ENCODE measurements around the gene LRMDA.

The LRMDA gene

DNA sequence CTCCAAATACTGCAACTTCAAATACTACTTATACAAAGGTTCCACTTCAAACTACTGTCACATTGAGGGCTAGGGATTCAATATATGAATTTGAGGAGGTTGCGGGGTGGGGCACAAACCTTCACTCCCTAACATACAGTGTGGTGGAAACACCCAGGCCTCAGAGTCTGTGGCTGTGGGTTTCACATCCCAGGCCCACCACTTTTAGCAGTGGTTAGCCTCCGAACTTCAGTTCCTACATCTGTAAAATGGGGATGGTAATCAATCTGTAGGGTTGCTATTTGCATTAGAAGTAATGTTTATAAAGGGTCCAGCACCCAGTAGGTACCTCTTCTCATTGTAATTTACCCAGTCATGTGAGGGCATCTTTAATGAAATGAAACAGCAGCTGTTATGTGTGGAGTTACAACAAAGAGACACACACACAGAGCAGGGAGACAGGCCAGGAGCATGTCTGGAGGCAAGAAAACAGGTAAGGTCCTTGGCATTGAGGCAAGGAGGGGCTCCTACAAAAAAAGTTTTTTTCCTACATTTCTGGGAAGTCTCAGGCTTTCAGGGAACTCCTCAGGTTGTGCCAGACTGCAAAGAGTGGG, 570.9 kb downstream of the LRMDA start:
- no peaks in the 10 kb centered on the region for H3K27me3 Mint-ChIP-seq
- no peak overlapping the region for H3K4me3 Mint-ChIP-seq
- no peaks in the 10 kb centered on the region for H3K9me3 Mint-ChIP-seq
- intact Hi-C loops (cut with micrococcal nuclease) = no loop called here
- H3K36me3 Mint-ChIP-seq (ENCODE audit: low read depth) = no peaks in the 10 kb centered on the region
- no peaks in the 10 kb centered on the region for H3K4me1 Mint-ChIP-seq (ENCODE audit: low read depth)
- no peak overlapping the region for H3K27ac Mint-ChIP-seq

DNA sequence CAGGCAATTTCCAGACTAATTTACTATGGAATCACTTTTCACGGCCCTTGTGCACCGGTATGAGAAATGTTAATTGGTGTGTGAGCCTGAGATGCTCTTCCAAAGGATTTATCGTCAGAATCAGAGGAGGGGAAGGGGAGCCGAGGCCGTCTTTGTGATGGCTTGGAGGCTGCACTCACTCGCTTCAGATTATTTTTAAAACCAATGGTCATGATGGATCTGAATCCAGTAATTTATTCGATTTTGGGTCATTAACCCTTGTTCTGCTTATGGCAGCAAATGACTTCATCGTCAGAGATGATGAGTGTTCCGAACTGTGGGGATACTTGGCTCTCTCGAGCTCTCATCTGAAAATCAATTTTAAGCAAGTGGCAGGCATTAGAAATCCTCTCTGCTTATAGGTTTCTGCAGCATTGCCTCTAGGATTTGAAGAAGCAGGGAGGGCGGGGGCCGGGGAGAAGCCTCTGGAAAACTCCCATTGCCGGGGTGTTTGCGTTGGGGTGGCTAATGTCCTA, 576.3 kb downstream of the LRMDA start:
- Mint-ChIP-seq H3K4me3 (no peak overlapping the region), H3K36me3 (ENCODE audit: low read depth) (no peaks in the 10 kb centered on the region), H3K4me1 (ENCODE audit: low read depth) (no peaks in the 10 kb centered on the region), H3K27ac (no peak overlapping the region), H3K9me3 (no peaks in the 10 kb centered on the region), H3K27me3 (no peaks in the 10 kb centered on the region)
- intact Hi-C loops (cut with micrococcal nuclease) = no loop called here

DNA sequence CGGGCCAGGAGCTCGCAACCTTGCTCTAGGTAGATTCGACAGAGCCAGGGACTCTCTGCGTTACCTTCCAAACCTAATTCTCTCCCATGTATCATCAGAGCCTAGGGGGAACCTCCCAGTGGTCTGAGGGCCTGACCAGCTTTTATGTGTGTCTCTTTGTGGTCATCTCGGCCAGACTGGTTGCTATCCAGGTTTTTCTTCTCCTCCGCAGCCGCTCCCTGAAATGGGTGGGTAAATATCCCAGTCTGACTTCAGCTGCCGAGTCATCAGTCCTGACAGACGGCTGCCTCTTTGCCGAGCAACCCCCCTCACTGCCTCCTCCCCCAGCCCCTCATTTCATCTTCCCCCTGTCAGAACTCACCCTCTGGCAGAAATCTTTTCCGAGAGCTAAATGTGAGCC, 578.1 kb downstream of the LRMDA start:
- H3K4me3 Mint-ChIP-seq = no peak overlapping the region
- H3K36me3 Mint-ChIP-seq (ENCODE audit: low read depth) = no peaks in the 10 kb centered on the region
- intact Hi-C loops (cut with micrococcal nuclease) = no loop called here
- H3K4me1 Mint-ChIP-seq (ENCODE audit: low read depth) = peaks cover 6% of the 10 kb centered on the region
- H3K27ac Mint-ChIP-seq = no peak overlapping the region
- no peaks in the 10 kb centered on the region for H3K9me3 Mint-ChIP-seq
- no peaks in the 10 kb centered on the region for H3K27me3 Mint-ChIP-seq

DNA sequence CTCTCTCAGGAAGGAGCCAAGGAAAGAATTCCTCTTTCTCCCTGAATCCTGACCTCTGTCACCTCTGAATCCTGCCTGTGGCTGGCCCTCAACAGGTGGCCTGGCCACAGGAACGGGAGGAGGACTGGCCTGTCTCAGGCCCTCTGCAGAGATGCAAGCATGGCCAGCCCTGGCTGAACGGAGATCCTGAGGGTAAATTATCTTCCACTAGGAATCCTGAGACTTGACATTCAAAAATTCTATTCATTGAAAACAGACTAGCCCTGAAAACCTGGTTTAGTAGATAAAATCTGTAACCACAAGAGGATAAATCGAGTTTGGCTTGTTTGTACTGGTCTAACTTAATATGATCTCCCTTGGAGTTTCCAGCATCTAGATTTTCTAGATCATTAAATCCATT, 579.3 kb downstream of the LRMDA start:
- Mint-ChIP-seq H3K9me3 (no peaks in the 10 kb centered on the region), H3K36me3 (ENCODE audit: low read depth) (no peaks in the 10 kb centered on the region), H3K27me3 (no peaks in the 10 kb centered on the region), H3K4me3 (no peak overlapping the region), H3K4me1 (ENCODE audit: low read depth) (peaks cover 6% of the 10 kb centered on the region), H3K27ac (no peak overlapping the region)
- intact Hi-C loops (cut with micrococcal nuclease) = no loop called here

DNA sequence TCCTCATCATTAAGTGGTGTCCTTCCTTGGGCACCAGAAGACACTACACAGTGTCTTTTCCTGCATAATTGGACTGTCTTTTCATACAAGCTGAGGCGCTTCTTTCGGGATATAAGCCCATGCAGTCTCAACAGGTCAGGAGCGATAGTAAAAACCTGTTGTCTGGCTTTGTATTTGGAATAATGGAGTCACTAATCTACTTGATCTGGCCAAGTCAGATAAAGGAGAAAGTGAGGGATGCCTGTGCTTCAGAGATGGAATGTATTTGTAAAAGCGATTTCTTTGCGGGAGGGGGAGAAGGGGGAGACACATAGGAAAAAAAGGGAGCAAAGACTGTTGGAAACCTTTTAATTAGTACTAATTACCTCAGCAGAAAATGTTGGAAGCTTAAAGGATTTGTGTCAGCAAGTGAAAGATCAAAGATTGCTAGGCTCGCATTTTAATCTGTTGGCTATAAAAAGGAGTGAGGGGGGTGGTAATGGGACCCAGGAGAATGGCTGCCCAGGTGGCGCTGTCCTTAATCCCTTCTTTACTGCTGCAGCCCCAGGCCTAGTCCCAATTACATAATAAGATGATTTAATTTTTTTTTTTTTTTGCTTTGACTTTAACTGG, 581.4 kb downstream of the LRMDA start:
- H3K27me3 Mint-ChIP-seq = no peaks in the 10 kb centered on the region
- H3K9me3 Mint-ChIP-seq = no peaks in the 10 kb centered on the region
- intact Hi-C loops (cut with micrococcal nuclease) = no loop called here
- no peaks in the 10 kb centered on the region for H3K36me3 Mint-ChIP-seq (ENCODE audit: low read depth)
- peaks cover 6% of the 10 kb centered on the region for H3K4me1 Mint-ChIP-seq (ENCODE audit: low read depth)
- H3K4me3 Mint-ChIP-seq = no peak overlapping the region
- no peak overlapping the region for H3K27ac Mint-ChIP-seq

DNA sequence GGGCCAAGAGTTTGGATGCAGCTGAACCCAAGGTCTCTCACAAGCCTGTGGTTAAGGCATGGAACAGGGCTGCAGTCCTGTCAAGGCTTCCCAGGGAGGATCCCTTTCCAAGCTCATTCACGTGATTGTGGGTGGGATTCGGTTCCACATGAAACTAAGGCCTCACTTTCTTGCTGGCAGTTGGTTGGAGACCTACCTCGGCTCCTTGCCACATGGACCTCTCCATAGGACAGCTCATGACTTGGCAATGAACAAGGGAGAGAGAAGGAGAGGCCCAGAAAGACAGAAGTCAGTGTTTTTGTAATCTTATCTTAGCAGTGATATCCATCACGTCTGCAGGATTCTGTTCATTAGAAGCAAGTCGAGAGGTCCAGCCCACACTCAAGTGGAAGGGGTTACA, 583.8 kb downstream of the LRMDA start:
- no peaks in the 10 kb centered on the region for H3K36me3 Mint-ChIP-seq (ENCODE audit: low read depth)
- no peak overlapping the region for H3K4me3 Mint-ChIP-seq
- H3K9me3 Mint-ChIP-seq = no peaks in the 10 kb centered on the region
- peaks cover 6% of the 10 kb centered on the region for H3K4me1 Mint-ChIP-seq (ENCODE audit: low read depth)
- intact Hi-C loops (cut with micrococcal nuclease) = no loop called here
- no peak overlapping the region for H3K27ac Mint-ChIP-seq
- H3K27me3 Mint-ChIP-seq = no peaks in the 10 kb centered on the region

DNA sequence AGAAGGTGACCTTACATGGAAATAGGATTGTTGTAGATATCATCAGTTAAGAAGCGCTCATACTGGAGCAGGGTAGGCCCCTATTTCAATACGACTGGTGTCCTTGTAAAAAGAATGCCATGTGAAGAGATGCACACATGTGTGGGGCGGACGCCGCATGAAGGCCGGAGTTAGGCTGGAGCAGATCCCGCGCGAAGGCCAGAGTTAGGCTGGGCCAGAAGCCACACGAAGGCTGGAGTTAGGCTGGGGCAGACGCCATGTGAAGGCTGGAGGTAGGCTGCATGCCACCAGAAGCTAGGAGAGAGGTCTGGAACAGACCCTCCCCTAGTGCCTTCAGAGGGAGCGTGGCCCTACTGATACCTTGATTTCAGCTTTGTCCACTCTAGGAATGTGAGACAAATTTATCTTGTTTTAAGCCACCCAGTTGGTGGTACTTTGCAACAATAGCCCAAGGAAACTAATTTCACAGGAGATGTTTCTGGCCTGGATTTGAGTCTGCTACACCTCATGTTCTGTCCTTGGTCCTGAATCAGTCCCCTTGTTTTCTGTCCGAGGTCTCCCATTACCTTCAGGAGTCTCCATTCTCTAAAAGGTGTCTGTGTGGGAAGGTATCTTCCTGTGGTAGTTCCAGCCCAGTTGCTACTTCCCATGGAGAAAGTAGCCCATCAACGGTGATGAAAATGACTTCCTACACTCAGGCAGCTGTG, 585.8 kb downstream of the LRMDA start:
- Mint-ChIP-seq H3K9me3 (no peaks in the 10 kb centered on the region), H3K4me1 (ENCODE audit: low read depth) (peaks cover 6% of the 10 kb centered on the region)

DNA sequence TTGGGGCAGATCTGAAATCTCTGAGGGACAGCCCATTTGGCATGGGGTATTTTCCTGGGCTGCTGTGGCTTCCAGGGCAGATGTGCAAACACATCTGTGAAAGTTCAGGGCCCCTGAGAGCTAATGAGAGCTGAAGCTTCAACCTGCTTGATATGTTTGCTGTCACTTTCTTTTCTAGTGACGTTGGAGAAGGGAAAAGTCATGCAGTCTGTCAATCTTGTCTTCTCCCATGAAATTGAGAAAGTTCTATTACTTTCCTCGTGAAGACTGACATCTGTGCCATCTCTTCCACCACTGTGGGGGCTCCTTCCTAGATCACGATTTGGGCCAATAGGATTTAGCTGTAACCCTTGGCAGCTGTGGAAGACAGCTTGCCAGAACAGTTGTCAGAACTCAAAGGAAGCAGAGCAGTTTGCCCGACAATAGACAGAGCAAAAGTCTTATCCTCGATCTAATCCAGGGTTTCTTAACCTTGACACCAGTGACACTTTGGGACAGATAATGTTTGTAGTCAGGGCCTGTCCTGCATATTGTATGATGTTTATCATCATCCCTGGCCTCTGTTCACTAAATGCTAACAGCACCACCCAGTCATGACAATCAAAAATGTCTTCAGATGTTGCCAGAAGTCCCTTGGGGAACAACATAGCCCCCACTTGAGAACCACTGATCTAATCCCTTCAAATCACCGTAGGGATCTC, 586.5 kb downstream of the LRMDA start:
- Mint-ChIP-seq H3K4me1 (ENCODE audit: low read depth) (peaks cover 6% of the 10 kb centered on the region), H3K9me3 (no peaks in the 10 kb centered on the region), H3K27ac (no peak overlapping the region), H3K4me3 (no peak overlapping the region), H3K36me3 (ENCODE audit: low read depth) (no peaks in the 10 kb centered on the region), H3K27me3 (no peaks in the 10 kb centered on the region)
- intact Hi-C loops (cut with micrococcal nuclease) = no loop called here

More for the DNA sequence above, 585.8 kb downstream of the LRMDA start:
- H3K36me3 Mint-ChIP-seq (ENCODE audit: low read depth) = no peaks in the 10 kb centered on the region
- H3K27me3 Mint-ChIP-seq = no peaks in the 10 kb centered on the region
- no peak overlapping the region for H3K4me3 Mint-ChIP-seq
- intact Hi-C loops (cut with micrococcal nuclease) = no loop called here
- H3K27ac Mint-ChIP-seq = no peak overlapping the region

DNA sequence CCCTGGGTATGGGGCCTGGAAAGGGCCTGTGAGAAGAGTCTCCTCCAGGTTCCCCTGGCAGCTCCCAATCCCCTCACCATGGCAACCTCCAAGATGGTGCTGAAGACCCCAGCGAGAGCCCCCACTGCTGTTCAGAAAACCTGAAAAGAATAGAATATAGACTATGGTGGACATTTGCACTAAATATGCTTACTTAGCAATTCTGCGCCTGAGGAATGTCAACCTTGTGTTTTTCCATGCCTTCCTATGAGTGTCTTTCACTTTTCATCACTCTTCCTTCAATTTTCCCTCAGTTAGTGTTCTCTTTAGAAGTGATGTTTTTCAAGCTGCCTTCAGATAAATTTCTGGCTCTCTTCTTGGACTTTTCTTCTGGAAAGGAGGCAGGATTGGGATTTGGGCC, 589.2 kb downstream of the LRMDA start:
- Mint-ChIP-seq H3K4me1 (ENCODE audit: low read depth) (no peaks in the 10 kb centered on the region), H3K27ac (no peak overlapping the region), H3K27me3 (no peaks in the 10 kb centered on the region), H3K4me3 (no peak overlapping the region), H3K36me3 (ENCODE audit: low read depth) (no peaks in the 10 kb centered on the region), H3K9me3 (no peaks in the 10 kb centered on the region)
- intact Hi-C loops (cut with micrococcal nuclease) = no loop called here

DNA sequence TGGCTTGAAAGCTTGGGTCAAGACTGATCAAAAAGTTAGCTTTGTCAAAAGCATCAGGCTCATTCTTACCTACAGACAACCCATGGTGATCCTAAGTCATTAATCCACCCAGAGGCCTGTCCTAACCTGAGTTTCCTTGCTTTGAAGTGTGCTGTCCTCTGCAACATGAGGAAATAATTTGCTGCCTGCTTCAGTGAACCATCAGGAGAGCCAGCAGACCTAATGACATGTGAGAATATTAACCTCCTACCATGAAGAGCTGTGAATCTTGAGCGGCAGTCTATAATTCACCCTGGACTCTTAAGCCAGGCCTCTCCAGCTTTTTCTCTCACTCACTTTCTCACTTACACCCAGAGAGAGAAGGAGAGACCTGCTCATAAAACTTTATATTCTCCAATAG, 590.0 kb downstream of the LRMDA start:
- Mint-ChIP-seq H3K4me3 (no peak overlapping the region), H3K4me1 (ENCODE audit: low read depth) (no peaks in the 10 kb centered on the region), H3K27me3 (no peaks in the 10 kb centered on the region), H3K27ac (no peak overlapping the region), H3K36me3 (ENCODE audit: low read depth) (no peaks in the 10 kb centered on the region), H3K9me3 (no peaks in the 10 kb centered on the region)
- intact Hi-C loops (cut with micrococcal nuclease) = no loop called here

DNA sequence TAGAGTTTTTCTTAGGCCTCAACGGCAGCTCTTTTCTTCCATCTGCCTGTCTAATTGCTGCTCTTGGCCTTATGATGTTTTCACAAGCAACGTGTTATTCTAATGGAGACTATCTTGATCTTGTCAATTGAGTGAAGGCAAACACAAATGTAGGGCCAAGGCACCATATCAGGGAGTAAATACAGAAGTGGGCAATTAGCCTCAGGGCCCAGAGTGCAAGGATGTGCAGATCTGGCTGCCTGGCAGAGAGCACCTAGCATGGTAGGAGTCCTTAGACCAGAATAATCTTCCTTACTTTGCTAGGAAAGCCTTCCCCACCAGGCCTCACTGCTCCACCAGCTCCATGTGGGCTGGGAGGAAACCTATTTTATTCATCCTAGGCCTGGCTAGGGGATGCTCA, 590.9 kb downstream of the LRMDA start:
- Mint-ChIP-seq H3K4me3 (no peak overlapping the region), H3K4me1 (ENCODE audit: low read depth) (no peaks in the 10 kb centered on the region), H3K27me3 (no peaks in the 10 kb centered on the region), H3K9me3 (no peaks in the 10 kb centered on the region), H3K27ac (no peak overlapping the region), H3K36me3 (ENCODE audit: low read depth) (no peaks in the 10 kb centered on the region)
- intact Hi-C loops (cut with micrococcal nuclease) = no loop called here

DNA sequence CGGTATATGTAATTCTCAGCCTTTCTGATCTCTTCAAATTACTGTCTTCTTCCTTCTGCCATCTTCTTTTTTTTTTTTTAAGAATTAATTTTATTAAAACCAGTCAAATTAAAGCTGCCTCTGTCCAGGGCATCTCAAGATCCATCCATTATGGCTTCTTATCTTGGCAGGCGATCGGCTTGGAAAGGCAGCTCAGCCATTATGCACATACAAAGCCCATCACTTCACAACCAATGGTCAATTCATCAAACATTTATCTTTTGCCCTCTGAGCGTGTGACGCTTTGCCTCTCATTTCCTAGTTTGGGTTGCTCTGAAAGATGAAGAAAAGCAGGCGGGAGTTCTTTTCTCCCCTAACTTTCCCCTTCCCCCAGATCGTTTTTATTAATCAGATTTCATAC, 591.6 kb downstream of the LRMDA start:
- no peaks in the 10 kb centered on the region for H3K27me3 Mint-ChIP-seq

DNA sequence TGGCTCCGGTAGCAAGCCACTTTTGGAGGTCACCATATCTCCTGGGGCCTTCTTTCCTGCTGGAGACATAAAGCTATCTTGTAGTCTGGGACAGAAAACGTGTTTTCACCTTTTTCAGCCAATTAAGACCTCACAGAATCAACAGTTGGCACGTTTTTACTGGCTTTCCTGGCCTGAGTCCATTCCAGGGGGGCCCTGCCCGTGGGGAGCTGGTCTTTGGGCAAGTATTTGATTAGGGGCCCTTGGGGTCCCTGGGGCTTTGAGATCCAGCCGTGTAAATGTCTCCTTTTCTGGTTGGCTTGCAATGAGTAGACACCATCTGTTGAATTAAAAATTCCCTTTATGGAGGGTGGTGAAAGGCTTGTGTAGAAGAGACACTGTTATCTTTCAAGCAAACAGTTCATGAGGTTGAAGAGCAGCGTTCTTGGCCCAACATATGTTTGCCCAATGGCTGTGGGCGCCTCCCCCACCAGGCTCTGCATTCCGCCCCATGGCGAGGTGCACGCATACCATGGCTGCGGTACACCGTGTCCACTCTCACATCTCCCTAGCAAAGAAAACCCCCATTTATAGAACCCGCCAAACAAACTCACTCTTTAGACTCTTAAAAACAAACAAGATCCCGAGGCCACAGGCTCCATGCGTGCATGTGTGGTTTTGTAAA, 593.2 kb downstream of the LRMDA start:
- Mint-ChIP-seq H3K27ac (no peak overlapping the region), H3K4me3 (no peak overlapping the region), H3K4me1 (ENCODE audit: low read depth) (no peaks in the 10 kb centered on the region), H3K27me3 (no peaks in the 10 kb centered on the region), H3K9me3 (no peaks in the 10 kb centered on the region), H3K36me3 (ENCODE audit: low read depth) (no peaks in the 10 kb centered on the region)
- intact Hi-C loops (cut with micrococcal nuclease) = no loop called here

More for the DNA sequence above, 591.6 kb downstream of the LRMDA start:
- Mint-ChIP-seq H3K36me3 (ENCODE audit: low read depth) (no peaks in the 10 kb centered on the region), H3K9me3 (no peaks in the 10 kb centered on the region), H3K27ac (no peak overlapping the region), H3K4me1 (ENCODE audit: low read depth) (no peaks in the 10 kb centered on the region), H3K4me3 (no peak overlapping the region)
- intact Hi-C loops (cut with micrococcal nuclease) = no loop called here

DNA sequence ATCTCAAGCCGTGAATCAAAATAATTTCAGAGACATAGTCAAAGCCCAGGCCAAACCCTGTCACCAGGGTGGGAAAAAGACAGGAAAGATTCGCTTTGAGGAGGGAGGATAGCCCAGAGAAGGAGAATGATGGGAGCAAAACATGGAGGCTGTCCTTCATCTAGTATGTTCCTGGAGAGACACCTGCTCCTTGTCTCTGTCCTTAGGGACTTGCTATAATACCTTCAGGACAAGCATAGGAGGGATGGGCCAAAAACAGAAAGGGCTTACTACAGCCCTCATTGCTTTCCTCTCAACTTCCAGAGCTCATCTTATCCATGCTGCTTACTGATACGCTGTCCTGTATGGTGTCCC, 593.7 kb downstream of the LRMDA start:
- H3K4me3 Mint-ChIP-seq = no peak overlapping the region
- no peaks in the 10 kb centered on the region for H3K4me1 Mint-ChIP-seq (ENCODE audit: low read depth)
- intact Hi-C loops (cut with micrococcal nuclease) = no loop called here
- H3K36me3 Mint-ChIP-seq (ENCODE audit: low read depth) = no peaks in the 10 kb centered on the region
- H3K27me3 Mint-ChIP-seq = no peaks in the 10 kb centered on the region
- no peak overlapping the region for H3K27ac Mint-ChIP-seq
- no peaks in the 10 kb centered on the region for H3K9me3 Mint-ChIP-seq

Measured in dendritic cell treated with granulocyte-macrophage colony-stimulating factor and Interleukin-4, amounts not matched to agents 40 ng/mL and 50 ng/mL, for 4 days (primary cell).